HepG2 (cell line): ENCODE measurements around the gene SERPINB6. TPM values are rescaled to one million over a fixed set of nuclear protein-coding genes. Genes with fewer than 3 reads are reported as not detected.
A peak's percentile ranks its signal among the peaks of the same experiment; 100 is the strongest.

Source experiments
- ATAC-seq: fragments of 200-7000 bp; cut with Tn5 transposase; 3 replicates; pipeline ENCODE4 v1.9.1; 2020; ENCODE audit warnings: mild to moderate bottlenecking, moderate library complexity
- BruUV-seq: library from RNA; stranded (reverse); fragments of 400-500 nt; replicated peaks from 2 replicates; lab custom pipeline; 2021; lab: Mats Ljungman, UMichigan
- CTCF ChIA-PET: fragments of 300-600 bp; formaldehyde crosslinking; extraction: SDS; loops from one replicate; lab custom pipeline; 2021; ENCODE audit warnings: low total read pairs, inconsistent platforms, low intra/inter-chr PET ratio; lab: Yijun Ruan, JAX
- POLR2A ChIA-PET: fragments of 350-600 bp; sonication (Branson Sonifier 250); formaldehyde crosslinking; loops from one replicate; lab custom pipeline; 2020; ENCODE audit warnings: antibody characterized with exemption, inconsistent platforms; lab: Yijun Ruan, JAX
- DNase-seq: peaks from one replicate; pipeline ENCODE4 v3.0.0-alpha.2; 2015; ENCODE audit warnings: low spot score
- FAIRE-seq: peaks from 3 replicates; lab custom pipeline; 2011; peaks lifted over from hg19 to GRCh38; lab: Jason Lieb, UNC
- H2AFZ ChIP-seq: one replicate; pipeline ENCODE4 v1.6.1; 2011; ENCODE audit warnings: low read length, inconsistent platforms
- H3K27ac ChIP-seq: fragments of 300-600 bp; 3 replicates; pipeline ENCODE4 v1.8.0; 2011; ENCODE audit warnings: mixed run types, mild to moderate bottlenecking, mixed read lengths, low read length, inconsistent platforms; ENCODE audit not compliant: insufficient read depth; ENCODE audit errors: extremely low read length
- H3K27me3 ChIP-seq, 2 experiments: fragments of 200-600 bp in 1 of 2; 2 replicates in 1 of 2; 3 replicates in 1 of 2; pipeline versions ENCODE4 v1.6.0 to v1.8.0; 2011; ENCODE audit warnings: low read length in 2 of 2, mild to moderate bottlenecking in 2 of 2, moderate library complexity in 2 of 2, inconsistent platforms in 1 of 2; ENCODE audit not compliant: insufficient read depth in 2 of 2, control insufficient read depth in 1 of 2
- H3K36me3 ChIP-seq, 2 experiments: fragments of 200-600 bp in 1 of 2; replicated peaks in 1 of 2; 2 replicates in 1 of 2; 3 replicates in 1 of 2; pipeline versions ENCODE4 v1.5.1 to v1.8.0; 2011; ENCODE audit warnings: low read length in 2 of 2, inconsistent platforms in 1 of 2; ENCODE audit not compliant: insufficient read depth in 2 of 2, control insufficient read depth in 1 of 2
- H3K4me1 ChIP-seq: 2 replicates; pipeline ENCODE4 v1.5.1; 2012; ENCODE audit warnings: low read length, inconsistent platforms; ENCODE audit not compliant: insufficient read depth
- H3K4me2 ChIP-seq: 2 replicates; pipeline ENCODE4 v1.6.0; 2011; ENCODE audit warnings: low read depth, low read length, inconsistent platforms
- H3K4me3 ChIP-seq, 3 experiments: fragments of 200-600 bp in 1 of 3; sonication (generic), shearing (Covaris generic) in 1 of 3; replicated peaks in 1 of 3; 2 replicates each; pipeline ENCODE4 v1.5.1; 2011 to 2016; ENCODE audit warnings: low read length in 3 of 3, inconsistent platforms in 2 of 3, low read depth in 2 of 3, mild to moderate bottlenecking in 2 of 3, control low read depth in 1 of 3, mixed read lengths in 1 of 3; ENCODE audit not compliant: insufficient read depth in 1 of 3
- H3K79me2 ChIP-seq: one replicate; pipeline ENCODE4 v1.6.1; 2011; ENCODE audit warnings: low read length, inconsistent platforms; ENCODE audit not compliant: insufficient read depth
- H3K9ac ChIP-seq: 2 replicates; pipeline ENCODE4 v1.6.0; 2011; ENCODE audit warnings: mild to moderate bottlenecking, low read depth, low read length, inconsistent platforms; ENCODE audit not compliant: insufficient read depth
- H3K9me3 ChIP-seq: 2 replicates; pipeline ENCODE4 v1.5.1; 2012; ENCODE audit warnings: mild to moderate bottlenecking, low read length
- H4K20me1 ChIP-seq: 2 replicates; pipeline ENCODE4 v1.6.0; 2011; ENCODE audit warnings: inconsistent platforms, mild to moderate bottlenecking, low read length, moderate library complexity; ENCODE audit not compliant: insufficient read depth
- AGO2 ChIP-seq: fragments of 200-400 bp; formaldehyde crosslinking; optimal IDR thresholded peaks from 2 replicates; pipeline ENCODE3; 2017; ENCODE audit warnings: mild to moderate bottlenecking, low read depth, low read length, moderate library complexity
- MTA3 ChIP-seq: sonication (generic); formaldehyde crosslinking; IDR thresholded peaks from 2 replicates; pipeline ENCODE4 v1.4.0; 2020; ENCODE audit warnings: missing genetic modification reagents
- RBFOX2 ChIP-seq: fragments of 200-400 bp; formaldehyde crosslinking; IDR thresholded peaks from 2 replicates; pipeline ENCODE4 v1.6.1; 2017; ENCODE audit warnings: low read depth, mild to moderate bottlenecking, low read length
- RFX3 ChIP-seq: IDR thresholded peaks from 2 replicates; pipeline ENCODE4 v1.6.1; 2016; ENCODE audit warnings: missing biosample characterization, missing genetic modification reagents
- ZNF337 ChIP-seq: sonication (generic); formaldehyde crosslinking; IDR thresholded peaks from 2 replicates; pipeline ENCODE4 v1.5.1; 2020; ENCODE audit warnings: missing genetic modification reagents, low read depth, mild to moderate bottlenecking, borderline replicate concordance
- ZNF850 ChIP-seq: sonication (generic); formaldehyde crosslinking; conservative IDR thresholded peaks from 2 replicates; pipeline ENCODE4 v1.9.0; 2021; ENCODE audit warnings: mild to moderate bottlenecking, missing genetic modification reagents
- WGBS: methylation state at CpG from one replicate; pipeline ENCODE4 v1.1.6; 2017; ENCODE audit warnings: low lambda C conversion rate; 5-methylcytosine and 5-hydroxymethylcytosine counted together
- in situ Hi-C: cut with HindIII; loops from 2 replicates; pipeline ENCODE4 v1.10.0; 2017; ENCODE audit warnings: low pct_unique_long_range_greater_than_20kb; ENCODE audit not compliant: extremely low pct_ligation_motif_present
- intact Hi-C: fragments of 100-400 bp; cut with micrococcal nuclease; formaldehyde crosslinking; loops from one replicate; pipeline ENCODE4 v1.10.0; 2022; ENCODE audit not compliant: unreplicated experiment
- polyA plus RNA-seq, 8 experiments: library from polyadenylated mRNA; depleted of rRNA in 3 of 8; stranded (reverse) in 7 of 8; unstranded in 1 of 8; fragments of >200 nt; fragmentation: Illumina TruSeq in 4 of 8; extraction: Trizol in 4 of 8; gene quantifications; 2 replicates each; pipeline versions ENCODE4 v1.2.1 to v1.2.3, GENCODE V29; 2011 to 2016; ENCODE audit warnings: low read depth in 4 of 8, missing spikeins in 1 of 8, mixed read lengths in 1 of 8; ENCODE audit not compliant: insufficient read depth in 1 of 8
- total RNA-seq, 5 experiments: library from RNA; depleted of rRNA; stranded (reverse); fragments of >200 nt; fragmentation: Illumina TruSeq; extraction: Trizol; gene quantifications; 2 replicates each; pipeline ENCODE4 v1.2.3, GENCODE V29; 2016; ENCODE audit warnings: low read depth in 1 of 5

The SERPINB6 gene
- total and polyA plus RNA-seq, 2 of the 13 experiments (the other 11 are each of a cell fraction or from before 2014, with no cell fraction given): 38.2 to 61.3 TPM

- H3K9me3 ChIP-seq: no peaks in the 10 kb centered on the region
- in situ Hi-C loops (no loop called here), intact Hi-C loops (no loop called here)
- H3K27me3 ChIP-seq: no peaks in the 10 kb centered on the region
- H3K79me2 ChIP-seq: no peaks in the 10 kb centered on the region
- no peak overlapping the region for H3K9ac ChIP-seq
- no peak for TF ChIP-seq RFX3 (CRISPR knock-in tag)
- no peak overlapping the region for H2AFZ ChIP-seq
- H4K20me1 ChIP-seq: no peaks in the 10 kb centered on the region
- H3K4me2 ChIP-seq: no peak overlapping the region
- H3K27ac ChIP-seq: no peak overlapping the region
- H3K36me3 ChIP-seq: peaks cover 15 to 42% of the 10 kb centered on the region in 2 experiments
- H3K4me1 ChIP-seq: peaks cover 3% of the 10 kb centered on the region
- H3K4me3 ChIP-seq: no peak overlapping the region
- no TSS peak for BruUV-seq
- no peak for DNase-seq
- ChIA-PET CTCF (no interaction called here), POLR2A (interaction anchor here (0.8 kb wide), 1 partner anchor 34 kb away, joined by 3 read pairs; no protein-coding TSS in a partner anchor)
- 96% methylated on average over 1 of the region's 1 CpG for WGBS
- ATAC-seq: no peak
- no peak for FAIRE-seq
Measured at GRCh38 chr6:3019065-3019464, 47.7 kb upstream of the SERPINB6 start.

- in situ Hi-C loops: no loop called here
- intact Hi-C loops: no loop called here
- Histone ChIP-seq H3K9ac (no peak overlapping the region), H3K79me2 (no peaks in the 10 kb centered on the region), H3K4me2 (no peak overlapping the region), H3K27me3 (no peaks in the 10 kb centered on the region), H3K27ac (no peak overlapping the region), H3K4me1 (peaks cover 13% of the 10 kb centered on the region), H2AFZ (no peak overlapping the region), H3K9me3 (peaks cover under 1% of the 10 kb centered on the region; the same call in 1 of the 2 replicates), H3K36me3 (peaks cover 18 to 57% of the 10 kb centered on the region in 2 experiments), H4K20me1 (no peaks in the 10 kb centered on the region), H3K4me3 (no peak overlapping the region)
- DNase-seq: no peak
- ChIA-PET CTCF (no interaction called here), POLR2A (no interaction called here)
- no peak for FAIRE-seq
- 92% methylated on average over 8 of the region's 9 CpGs for WGBS
- BruUV-seq: no TSS peak
- ATAC-seq: no peak; the same call in 2 of the 3 replicates
- TF ChIP-seq AGO2 (peak; percentile 78), RBFOX2 (0 out of 2 replicates have a peak, but pooled peaks have one; percentile 16), ZNF850 (no peak), ZNF337 (CRISPR knock-in tag) (no peak), MTA3 (CRISPR knock-in tag) (no peak)
Measured at GRCh38 chr6:3017304-3017703, 45.9 kb upstream of the SERPINB6 start.
